Heart right ventricle (tissue), 16 donors: ENCODE results near the gene TMEM134. TPM values are rescaled to one million over a fixed set of nuclear protein-coding genes. Genes with fewer than 3 reads are reported as not detected.

ENCODE experiments used
- ATAC-seq, 8 donors: fragments of 200-7000 bp; cut with Tn5 transposase; one replicate each; pipeline ENCODE4 v1.9.1; 2020; ENCODE audit warnings: mild to moderate bottlenecking in 8 of 8, moderate library complexity in 8 of 8, moderate number of reproducible peaks in 1 of 8
- DNase-seq, 2 donors: peaks; one replicate each; pipeline ENCODE4 v3.0.0-alpha.2; 2020
- H3K27ac ChIP-seq, 10 donors: fragments of 200-600 bp; sonication (generic) in 2 of 10; one replicate each; pipeline versions ENCODE4 v1.5.0 to v1.8.0; 2020 to 2022; ENCODE audit warnings: mild to moderate bottlenecking in 3 of 10
- H3K27me3 ChIP-seq, 7 donors: fragments of 200-600 bp; one replicate each; pipeline ENCODE4 v1.8.0; 2021 to 2022; ENCODE audit warnings: mild to moderate bottlenecking in 2 of 7
- H3K36me3 ChIP-seq, 9 donors: fragments of 200-600 bp; sonication (generic) in 1 of 9; one replicate each; pipeline versions ENCODE4 v1.5.0 to v1.8.0; 2020 to 2022; ENCODE audit warnings: mild to moderate bottlenecking in 2 of 9
- H3K4me1 ChIP-seq, 9 donors: fragments of 200-600 bp; sonication (generic) in 1 of 9; one replicate each; pipeline versions ENCODE4 v1.5.0 to v1.8.0; 2020 to 2022; ENCODE audit warnings: mild to moderate bottlenecking in 4 of 9
- H3K4me3 ChIP-seq, 10 donors: fragments of 200-600 bp; sonication (generic) in 2 of 10; one replicate each; pipeline versions ENCODE4 v1.5.0 to v1.8.0; 2020 to 2022; ENCODE audit warnings: mild to moderate bottlenecking in 7 of 10, moderate library complexity in 2 of 10
- H3K9me3 ChIP-seq, 11 donors: fragments of 200-600 bp in 10 of 11; sonication (generic) in 2 of 11; one replicate each; pipeline versions ENCODE4 v1.5.0 to v1.8.0; 2013 to 2022; ENCODE audit warnings: mild to moderate bottlenecking in 2 of 11, control low read depth in 1 of 11, moderate library complexity in 1 of 11
- WGBS, 2 donors: extraction: QIAGEN DNeasy Blood & Tissue Kit; methylation state at CpG; one replicate each; pipeline ENCODE4 v1.1.7; 2013; ENCODE audit warnings: inconsistent platforms in 1 of 2; 5-methylcytosine and 5-hydroxymethylcytosine counted together
- intact Hi-C, 10 donors: fragments of 100-400 bp; cut with DNase I; formaldehyde crosslinking; loops; one replicate each; pipeline versions ENCODE4 v1.11.1 to v1.14.2; 2022
- polyA plus RNA-seq, 2 donors: library from polyadenylated mRNA; stranded (reverse); fragments of 200-250 nt; gene quantifications; one replicate each; pipeline ENCODE4 v1.2.3, GENCODE V29; 2013
- total RNA-seq, 10 donors: library from RNA; stranded (reverse); fragmentation: NEBNext Ultra II Directional in 3 of 10; extraction: Animal tissue kit (Norgen Biotek cat#: 25700) in 3 of 10; gene quantifications; one replicate each; pipeline versions ENCODE4 v1.2.1 to v1.2.4, GENCODE V29; 2021 to 2023
- TF ChIP-seq, protein P1 (sequence below), 9 donors: fragments of 200-600 bp; sonication (generic) in 2 of 9; IDR thresholded peaks; one replicate each; pipeline versions ENCODE4 v1.5.0 to v1.8.0; 2021 to 2022; ENCODE audit warnings: antibody characterized with exemption in 9 of 9, mild to moderate bottlenecking in 5 of 9, moderate library complexity in 1 of 9
- donor health status: Arrhythmogenic right ventricular cardiomyopathy.
- donor health status: ischemic (EF 13 %, LVEDD 7.1; RV severe dilation, severe dysfunction).
- donor health status: healthy with polysubstance abuse.
- donor health status: DM: no; HTN: yes; CAD: no.
- donor health status: DM: no; HTN: no; CAD: no.
- donor health status: ischemic (EF 25% LVEDD 6.9; RV normal size, moderate dysfunction).
- donor health status: ischemic (EF 25% LVEDD 5.7; RV mildly dilated, moderate dysfunction).
- donor health status: healthy.
- donor health status: DM: yes; HTN: yes; CAD: no.
- donor health status: Ischemic cardiomyopathy.
- donor health status: ischemic (EF 35%, LVEDD 5.7; RV mildly dilated, moderate dysfunction).
- donor health status: nonischemic (EF 11% LVEDD 7.7; RV severe dilation, severe dysfunction).
- donor health status: DM: yes; HTN: yes; CAD: no.
- donor health status: PGD.
- donor health status: ischemic (EF 29% LVEDD 5.4; RV normal size, mild dysfunction).
- donor health status: nonischemic (EF 23%, LVEDD 6.1; RV moderate dilation, normal function).

TMEM134 gene
- total and polyA plus RNA-seq, 12 donors, result 69.8 to 104 (median 81.2) TPM

DNA sequence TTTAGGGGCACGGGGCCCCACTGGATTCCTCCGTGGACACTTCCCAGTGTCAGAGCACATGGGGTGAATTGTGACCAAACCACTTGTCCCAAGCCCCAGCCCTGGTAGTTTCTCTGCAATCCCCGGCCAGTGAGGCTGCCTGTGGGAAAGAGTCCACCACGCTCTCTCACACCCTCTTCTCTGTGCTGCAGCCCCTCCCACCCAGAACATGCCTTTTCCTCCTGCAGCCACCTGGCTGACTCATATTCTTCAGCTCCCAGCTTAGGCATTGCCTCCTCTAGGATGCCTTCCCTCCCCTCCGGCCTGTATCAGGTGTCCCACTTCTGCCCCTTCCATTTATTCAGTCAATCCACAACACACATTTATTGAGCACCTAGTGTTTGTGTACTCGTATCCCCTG, 46.2 kb downstream of the TMEM134 start:
- DNase-seq, result no peak
- Histone ChIP-seq H3K9me3 (no peaks in the 10 kb centered on the region), H3K4me3 (no peak overlapping the region), H3K4me1 (peaks cover 15 to 40% (median 33%) of the 10 kb centered on the region in 9 donors), H3K27me3 (no peaks in the 10 kb centered on the region), H3K27ac (no peak overlapping the region), H3K36me3 (no peaks in the 10 kb centered on the region)
- 74 to 75% methylated on average over 6 of the region's 6 CpGs for WGBS, 2 donors
- intact Hi-C loops, result loop anchor here in 1 of 10 donors (10.0 kb wide), 1 partner anchor 68 kb away; the partner anchor contains the start of gene POLD4
- ATAC-seq, result no peak
- TF ChIP-seq, protein P1, sequence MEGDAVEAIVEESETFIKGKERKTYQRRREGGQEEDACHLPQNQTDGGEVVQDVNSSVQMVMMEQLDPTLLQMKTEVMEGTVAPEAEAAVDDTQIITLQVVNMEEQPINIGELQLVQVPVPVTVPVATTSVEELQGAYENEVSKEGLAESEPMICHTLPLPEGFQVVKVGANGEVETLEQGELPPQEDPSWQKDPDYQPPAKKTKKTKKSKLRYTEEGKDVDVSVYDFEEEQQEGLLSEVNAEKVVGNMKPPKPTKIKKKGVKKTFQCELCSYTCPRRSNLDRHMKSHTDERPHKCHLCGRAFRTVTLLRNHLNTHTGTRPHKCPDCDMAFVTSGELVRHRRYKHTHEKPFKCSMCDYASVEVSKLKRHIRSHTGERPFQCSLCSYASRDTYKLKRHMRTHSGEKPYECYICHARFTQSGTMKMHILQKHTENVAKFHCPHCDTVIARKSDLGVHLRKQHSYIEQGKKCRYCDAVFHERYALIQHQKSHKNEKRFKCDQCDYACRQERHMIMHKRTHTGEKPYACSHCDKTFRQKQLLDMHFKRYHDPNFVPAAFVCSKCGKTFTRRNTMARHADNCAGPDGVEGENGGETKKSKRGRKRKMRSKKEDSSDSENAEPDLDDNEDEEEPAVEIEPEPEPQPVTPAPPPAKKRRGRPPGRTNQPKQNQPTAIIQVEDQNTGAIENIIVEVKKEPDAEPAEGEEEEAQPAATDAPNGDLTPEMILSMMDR (IDR thresholded peaks at IDR 0.05), result no peak

DNA sequence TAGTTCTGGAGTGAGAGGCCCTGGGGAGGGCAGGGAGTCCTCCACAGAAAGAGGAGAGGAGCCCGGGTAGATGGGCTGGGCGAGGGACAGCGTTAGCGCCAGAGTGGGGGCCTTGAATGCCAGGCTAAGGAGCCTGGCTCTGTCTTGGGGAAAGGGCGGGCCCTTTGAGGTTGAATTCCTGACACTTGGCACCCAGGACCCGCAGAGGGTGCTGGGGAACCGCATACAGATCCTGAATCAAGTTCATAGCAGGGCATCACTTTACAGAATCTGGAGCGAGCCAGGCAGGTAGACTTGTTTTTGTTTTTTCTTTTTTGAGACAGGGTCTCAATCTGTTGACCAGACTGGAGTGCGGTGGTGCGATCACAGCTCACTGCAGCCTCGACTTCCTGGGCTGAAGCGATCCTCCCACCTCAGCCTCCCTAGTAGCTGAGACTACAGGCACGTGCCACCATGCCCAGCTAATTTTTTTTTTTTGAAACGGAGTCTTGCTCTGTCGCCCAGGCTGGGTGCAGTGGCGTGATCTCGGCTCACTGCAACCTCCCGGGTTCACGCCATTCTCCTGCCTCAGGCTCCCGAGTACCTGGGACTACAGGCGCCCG, 47.5 kb downstream of the TMEM134 start:
- DNase-seq, result no peak
- 77% methylated on average over 22 of the region's 22 CpGs for WGBS, 2 donors
- H3K36me3 ChIP-seq, result no peaks in the 10 kb centered on the region
- no peak for ATAC-seq
- intact Hi-C loops, result loop anchor here in 1 of 10 donors (10.0 kb wide), 1 partner anchor 67 kb away; the partner anchor contains the start of gene POLD4
- peak overlapping the region in 9 of 10 donors; percentile 80 to 98 (median 93) for H3K27ac ChIP-seq
- no peaks in the 10 kb centered on the region for H3K27me3 ChIP-seq
- H3K9me3 ChIP-seq, result no peaks in the 10 kb centered on the region
- H3K4me3 ChIP-seq, result peak overlapping the region in 9 of 10 donors; percentile 48 to 62 (median 56)
- TF ChIP-seq, protein P1 (IDR thresholded peaks at IDR 0.05), result no peak
- H3K4me1 ChIP-seq, result peaks cover 16 to 46% (median 37%) of the 10 kb centered on the region in 9 donors

DNA sequence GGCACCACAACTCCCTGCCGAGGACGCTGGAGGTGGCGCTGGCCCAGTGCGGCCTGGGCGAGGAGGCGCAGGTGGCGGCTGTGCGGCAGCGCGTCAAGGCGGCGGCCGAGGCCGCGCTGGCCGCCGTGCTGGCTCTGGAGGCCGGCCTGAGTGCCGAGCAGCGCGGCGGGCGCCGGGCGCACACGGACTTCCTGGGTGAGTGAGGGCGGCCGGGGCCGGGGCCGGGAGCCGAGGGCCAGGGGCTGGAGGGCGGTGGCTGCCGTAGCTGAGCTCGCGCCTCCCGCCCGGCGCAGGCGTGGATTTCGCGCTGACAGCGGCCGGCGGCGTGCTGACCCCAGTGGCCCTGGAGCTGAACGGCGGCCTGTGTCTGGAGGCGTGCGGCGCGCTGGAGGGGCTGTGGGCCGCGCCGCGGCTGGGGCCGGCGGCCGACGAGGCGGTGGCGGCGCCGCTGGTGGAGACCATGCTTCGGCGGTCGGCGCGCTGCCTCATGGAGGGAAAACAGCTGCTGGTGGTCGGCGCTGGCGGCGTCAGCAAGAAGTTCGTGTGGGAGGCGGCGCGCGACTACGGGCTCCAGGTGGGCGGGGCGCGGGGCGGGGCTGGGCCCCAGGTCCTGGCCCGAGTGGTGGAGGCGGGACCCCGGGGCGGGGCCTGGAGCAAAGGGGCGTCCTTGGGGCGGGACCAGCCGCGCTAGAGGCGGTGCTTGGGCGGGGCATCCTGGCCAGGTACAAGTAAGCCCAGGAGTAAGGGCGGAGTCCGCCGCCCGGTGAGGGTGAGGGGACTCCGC, 48.2 kb downstream of the TMEM134 start:
- DNase-seq (peak; percentile 96 to 98), ATAC-seq (peak; percentile 85 to 96 (median 92))
- H3K9me3 ChIP-seq, result no peaks in the 10 kb centered on the region
- peaks cover 0 to 5% (median 0%) of the 10 kb centered on the region in 7 donors for H3K27me3 ChIP-seq
- 1% methylated on average over 66 to 97 of the region's 97 CpGs for WGBS, 2 donors
- H3K4me3 ChIP-seq, result peak overlapping the region in 9 of 10 donors; percentile 48 to 62 (median 56)
- H3K36me3 ChIP-seq, result no peaks in the 10 kb centered on the region
- peak overlapping the region; percentile 25 to 98 (median 92) for H3K27ac ChIP-seq
- peaks cover 20 to 53% (median 44%) of the 10 kb centered on the region in 9 donors for H3K4me1 ChIP-seq
- TF ChIP-seq, protein P1 (IDR thresholded peaks at IDR 0.05), result peak in 1 of 9 donors; percentile 2
- intact Hi-C loops, result loop anchor here in 1 of 10 donors (10.0 kb wide), 1 partner anchor 66 kb away; the partner anchor contains the start of gene POLD4

DNA sequence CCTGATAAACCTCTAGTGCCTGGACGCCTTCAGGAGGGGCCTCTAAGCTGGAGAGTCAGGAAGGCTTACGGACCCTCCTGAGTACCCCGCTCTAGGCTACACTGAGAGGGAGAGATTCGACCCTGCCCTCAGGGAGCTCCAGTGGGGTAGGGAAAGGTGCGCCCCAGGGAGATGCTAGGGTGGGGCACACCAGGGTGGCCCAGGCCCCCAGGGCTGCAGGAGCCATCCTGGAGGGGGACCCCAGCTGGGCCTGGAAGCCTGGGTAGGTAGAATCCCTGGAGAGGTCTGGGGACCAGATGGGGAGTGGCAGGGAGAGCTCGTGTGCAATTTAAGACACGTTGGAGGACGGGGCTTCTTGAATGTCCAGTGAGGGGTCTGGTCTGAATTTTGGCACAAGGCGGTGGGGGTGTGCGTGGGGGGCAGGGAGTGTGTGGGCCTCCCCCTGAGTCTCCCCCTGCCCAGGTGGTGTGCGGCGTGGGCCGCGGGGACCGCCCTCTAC, 48.9 kb downstream of the TMEM134 start:
- ATAC-seq (no peak), DNase-seq (no peak)
- peaks cover 20 to 56% (median 48%) of the 10 kb centered on the region in 9 donors for H3K4me1 ChIP-seq
- H3K27ac ChIP-seq, result peak overlapping the region; percentile 25 to 98 (median 92)
- TF ChIP-seq, protein P1 (IDR thresholded peaks at IDR 0.05), result no peak
- no peaks in the 10 kb centered on the region for H3K36me3 ChIP-seq
- intact Hi-C loops, result loop anchor here in 1 of 10 donors (10.0 kb wide), 1 partner anchor 65 kb away; the partner anchor contains the start of gene POLD4
- 39 to 43% methylated on average over 15 of the region's 15 CpGs for WGBS, 2 donors
- no peaks in the 10 kb centered on the region for H3K9me3 ChIP-seq
- H3K4me3 ChIP-seq, result peak overlapping the region in 9 of 10 donors; percentile 48 to 62 (median 56)
- peaks cover 0 to 12% (median 2%) of the 10 kb centered on the region in 7 donors for H3K27me3 ChIP-seq
